ENCODE measurements around the gene CHRM4. TPM values are rescaled to one million over a fixed set of nuclear protein-coding genes. Genes with fewer than 3 reads are reported as not detected.

Gene CHRM4
- not detected in 2 replicates for polyA plus RNA-seq

GRCh38 chr11:46391578-46392420 lies at the start of gene CHRM4:
CHRM4 (minus strand) TSS chr11:46391776; CDS start chr11:46386557, 5,219 bp downstream.

DNA sequence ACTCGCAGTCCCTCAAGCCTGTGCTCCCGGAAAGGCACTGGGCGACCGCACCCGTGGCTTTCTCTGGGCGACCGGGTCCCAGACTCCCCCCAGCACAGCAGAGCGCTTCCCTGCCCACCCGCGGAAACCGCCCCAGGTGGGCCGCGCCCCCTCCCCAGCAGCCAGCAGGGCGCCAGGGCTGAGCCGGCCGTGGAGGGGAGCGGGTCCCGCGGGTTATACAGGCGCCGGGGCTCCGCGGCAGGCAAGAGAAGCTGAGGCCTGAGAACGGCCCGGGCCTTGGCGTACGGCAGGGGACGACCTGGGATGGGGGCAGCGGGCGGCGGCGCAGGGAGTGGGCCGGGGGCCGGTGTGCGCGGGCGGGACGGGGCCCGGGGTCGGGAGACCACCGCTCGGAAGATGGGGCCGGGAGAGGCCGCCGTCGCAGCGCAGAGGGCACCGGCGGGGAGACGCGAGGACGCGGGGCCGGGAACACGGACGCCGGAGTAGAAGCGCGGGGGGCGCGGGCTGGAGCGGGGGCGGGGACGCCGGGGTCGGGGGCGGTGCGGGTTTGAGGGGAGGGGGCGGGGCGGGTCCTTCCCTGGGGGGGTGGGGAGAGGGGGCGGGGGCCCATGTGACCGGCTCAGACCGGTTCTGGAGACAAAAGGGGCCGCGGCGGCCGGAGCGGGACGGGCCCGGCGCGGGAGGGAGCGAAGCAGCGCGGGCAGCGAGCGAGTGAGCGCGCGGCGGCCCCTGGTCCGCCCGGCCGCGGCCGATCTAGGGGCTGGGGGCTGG lies 10.3 kb downstream of the CHRM4 start, which contains the start of gene MDK:
Gene MDK (plus strand): TSS at position 622 of the 771 bp plus-strand sequence. CDS start 389 bp downstream, outside the sequence.

GRCh38 chr11:46346886-46347636 lies 44.5 kb downstream of the CHRM4 start, which contains the start of gene DGKZ:
DGKZ (plus strand) TSS chr11:46347463; CDS start chr11:46347660, 197 bp downstream.

Other genes with a start within 250 kb of the CHRM4 start
- 3.0 TPM in 1 of 2 replicates, not detected in the other for gene CREB3L1, start 114.1 kb downstream of the CHRM4 start, polyA plus RNA-seq
- gene DGKZ, start 44.3 kb downstream of the CHRM4 start, polyA plus RNA-seq, result 13.5 and 14.5 TPM in 2 replicates
- gene MDK, start 10.1 kb downstream of the CHRM4 start, polyA plus RNA-seq, result 27.1 and 35.2 TPM in 2 replicates
- gene AMBRA1, start 202.2 kb upstream of the CHRM4 start, polyA plus RNA-seq, result 0.36 and 2.7 TPM in 2 replicates
- 3.7 and 5.1 TPM in 2 replicates for gene HARBI1, start 225.5 kb upstream of the CHRM4 start, polyA plus RNA-seq
- 11.0 and 19.9 TPM in 2 replicates for gene ATG13, start 225.8 kb upstream of the CHRM4 start, polyA plus RNA-seq

Data from Purkinje cell (primary cell).